ENCODE measurements around the gene FBRSL1. TPM values are rescaled to one million over a fixed set of nuclear protein-coding genes. Genes with fewer than 3 reads are reported as not detected.

Gene FBRSL1
- total RNA-seq, 3 donors from 2014 or later: 3.5 to 9.8 (median 7.2) TPM

DNA sequence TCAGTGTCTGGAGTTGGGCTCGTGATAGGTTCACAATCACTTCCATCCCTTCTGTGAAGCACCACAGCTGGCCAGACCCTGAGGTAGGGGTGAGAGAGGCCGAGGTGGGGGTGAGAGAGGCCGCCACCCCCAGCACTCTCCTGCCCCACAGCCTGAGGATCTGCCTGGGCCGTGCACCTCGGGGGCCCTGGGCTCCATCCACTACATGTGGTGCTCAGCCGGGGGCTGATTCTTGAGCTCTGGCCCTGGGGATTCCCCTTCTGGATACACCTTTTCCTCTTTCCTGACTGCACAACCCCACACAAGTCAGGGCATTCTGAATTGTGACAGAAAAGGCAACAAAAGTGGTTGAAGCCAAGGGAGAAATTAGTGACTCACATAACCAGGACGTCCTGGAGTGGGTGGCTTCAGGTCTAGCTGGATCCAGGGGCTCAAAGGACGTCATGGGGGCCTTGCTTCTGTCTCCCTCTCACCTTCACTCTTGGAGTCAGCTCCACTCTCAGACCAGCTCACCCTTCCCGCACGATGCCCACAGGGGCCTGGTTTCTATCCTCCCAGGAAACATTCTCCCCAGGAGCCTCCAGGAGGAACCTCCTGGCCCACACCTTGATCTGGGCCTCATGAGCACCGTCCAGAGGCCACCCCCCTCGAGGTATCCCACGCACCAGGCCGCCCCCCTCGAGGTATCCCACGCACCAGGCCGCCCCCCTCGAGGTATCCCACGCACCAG lies 12.1 kb upstream of the FBRSL1 start:
- H3K27me3 ChIP-seq: peaks cover 0 to 35% of the 10 kb centered on the region in 2 donors
- no peaks in the 10 kb centered on the region for H3K4me1 ChIP-seq
- no peaks in the 10 kb centered on the region for H3K36me3 ChIP-seq
- H3K4me3 ChIP-seq: no peak overlapping the region
- intact Hi-C loops (cut with DNase I; ENCODE audit: low total_unique reads): no loop called here
- H3K9me3 ChIP-seq: peaks cover 0 to 5% of the 10 kb centered on the region in 2 donors
- DNase-seq (ENCODE audit: low spot score in 2 of 2): no peak
- H3K27ac ChIP-seq: no peak overlapping the region
- TF ChIP-seq POLR2A (IDR thresholded peaks at IDR 0.05) (no peak), CTCF (IDR thresholded peaks at IDR 0.05) (no peak), POLR2AphosphoS5 (IDR thresholded peaks at IDR 0.05) (no peak)

- H3K36me3 ChIP-seq: no peaks in the 10 kb centered on the region
- H3K27ac ChIP-seq: no peak overlapping the region
- peaks cover 0 to 5% of the 10 kb centered on the region in 2 donors for H3K9me3 ChIP-seq
- no peak for DNase-seq (ENCODE audit: low spot score in 2 of 2)
- H3K27me3 ChIP-seq: peaks cover 0 to 35% of the 10 kb centered on the region in 2 donors
- intact Hi-C loops (cut with DNase I; ENCODE audit: low total_unique reads): no loop called here
- H3K4me1 ChIP-seq: no peaks in the 10 kb centered on the region
- TF ChIP-seq CTCF (IDR thresholded peaks at IDR 0.05) (no peak), POLR2A (IDR thresholded peaks at IDR 0.05) (no peak), POLR2AphosphoS5 (IDR thresholded peaks at IDR 0.05) (no peak)
- H3K4me3 ChIP-seq: no peak overlapping the region
These were observed 11.5 kb upstream of the FBRSL1 start for GRCh38 chr12:132478433-132478803.

- TF ChIP-seq POLR2A (IDR thresholded peaks at IDR 0.05) (no peak), POLR2AphosphoS5 (IDR thresholded peaks at IDR 0.05) (no peak)
- Histone ChIP-seq H3K9me3 (peaks cover 0 to 5% of the 10 kb centered on the region in 2 donors), H3K4me1 (no peaks in the 10 kb centered on the region), H3K27me3 (peaks cover 0 to 35% of the 10 kb centered on the region in 2 donors), H3K36me3 (no peaks in the 10 kb centered on the region), H3K4me3 (no peak overlapping the region), H3K27ac (no peak overlapping the region)
- intact Hi-C loops (cut with DNase I; ENCODE audit: low total_unique reads): no loop called here
- DNase-seq (ENCODE audit: low spot score in 2 of 2): no peak
These were observed 11.1 kb upstream of the FBRSL1 start for GRCh38 chr12:132478845-132479244.

- DNase-seq (ENCODE audit: low spot score in 2 of 2): no peak
- peaks cover 0 to 5% of the 10 kb centered on the region in 2 donors for H3K9me3 ChIP-seq
- intact Hi-C loops (cut with DNase I; ENCODE audit: low total_unique reads): no loop called here
- H3K27ac ChIP-seq: no peak overlapping the region
- H3K36me3 ChIP-seq: no peaks in the 10 kb centered on the region
- H3K4me1 ChIP-seq: no peaks in the 10 kb centered on the region
- no peak overlapping the region for H3K4me3 ChIP-seq
- peaks cover 0 to 35% of the 10 kb centered on the region in 2 donors for H3K27me3 ChIP-seq
- TF ChIP-seq CTCF (IDR thresholded peaks at IDR 0.05): no peak
- TF ChIP-seq POLR2A (IDR thresholded peaks at IDR 0.05): no peak
These were observed 10.7 kb upstream of the FBRSL1 start for GRCh38 chr12:132479291-132479690.

DNA sequence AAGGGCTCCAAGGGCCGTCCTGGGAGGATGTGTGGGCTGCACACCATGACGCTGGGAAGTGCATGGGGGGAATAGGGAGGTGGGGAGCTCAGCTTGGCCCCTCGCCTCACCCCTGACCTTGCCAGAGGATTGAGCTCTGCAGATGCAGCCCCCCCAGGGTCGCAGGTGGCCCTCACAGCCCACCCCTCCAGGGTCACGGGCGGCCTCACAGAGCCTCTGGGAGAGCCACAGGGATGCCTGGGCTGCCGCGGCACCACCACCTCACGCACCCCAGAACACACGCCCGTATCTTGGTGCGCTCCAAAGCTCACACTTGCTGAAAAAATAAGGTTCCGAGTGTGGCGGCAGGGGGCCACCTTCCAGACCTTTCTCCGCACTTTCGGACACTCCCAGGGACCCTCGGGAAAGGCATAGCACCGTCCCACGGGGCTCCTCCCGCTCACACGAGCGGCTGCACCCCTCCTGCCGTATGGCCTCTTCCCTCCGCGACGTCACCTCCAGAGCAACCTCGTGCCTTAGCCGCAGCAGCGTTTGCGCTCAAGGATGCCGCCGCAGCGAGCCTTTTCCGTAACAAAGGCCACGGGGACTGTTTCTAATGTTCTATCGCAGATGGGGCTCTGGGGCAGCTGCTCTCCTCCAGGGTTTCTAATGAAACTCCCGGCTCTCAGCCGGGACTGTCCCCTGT lies 9.9 kb upstream of the FBRSL1 start:
- Histone ChIP-seq H3K36me3 (no peaks in the 10 kb centered on the region), H3K27ac (no peak overlapping the region), H3K4me1 (no peaks in the 10 kb centered on the region), H3K9me3 (peaks cover 0 to 5% of the 10 kb centered on the region in 2 donors), H3K27me3 (peaks cover 0 to 35% of the 10 kb centered on the region in 2 donors), H3K4me3 (no peak overlapping the region)
- TF ChIP-seq CTCF (IDR thresholded peaks at IDR 0.05) (no peak), POLR2AphosphoS5 (IDR thresholded peaks at IDR 0.05) (no peak), POLR2A (IDR thresholded peaks at IDR 0.05) (no peak)
- intact Hi-C loops (cut with DNase I; ENCODE audit: low total_unique reads): no loop called here
- DNase-seq (ENCODE audit: low spot score in 2 of 2): no peak

Measured in breast epithelium (tissue), 4 donors.